OCI-LY1 (cell line): ENCODE results near the gene TUBGCP2.

ENCODE experiments used
- EZH2 ChIP-seq: fragments of 200-600 bp; sonication (generic), shearing (Covaris generic); IDR thresholded peaks from 2 replicates; pipeline ENCODE4 v1.8.0; 2017; ENCODE audit warnings: borderline replicate concordance, mixed run types, mild to moderate bottlenecking, antibody characterized with exemption, low read length, moderate library complexity, mixed read lengths
- TF ChIP-seq, protein P1 (sequence below): fragments of 200-600 bp; sonication (generic), shearing (Covaris generic); IDR thresholded peaks from 2 replicates; pipeline ENCODE4 v1.5.1; 2017; ENCODE audit warnings: mild to moderate bottlenecking, antibody characterized with exemption, low read length, moderate library complexity, mixed read lengths

DNA sequence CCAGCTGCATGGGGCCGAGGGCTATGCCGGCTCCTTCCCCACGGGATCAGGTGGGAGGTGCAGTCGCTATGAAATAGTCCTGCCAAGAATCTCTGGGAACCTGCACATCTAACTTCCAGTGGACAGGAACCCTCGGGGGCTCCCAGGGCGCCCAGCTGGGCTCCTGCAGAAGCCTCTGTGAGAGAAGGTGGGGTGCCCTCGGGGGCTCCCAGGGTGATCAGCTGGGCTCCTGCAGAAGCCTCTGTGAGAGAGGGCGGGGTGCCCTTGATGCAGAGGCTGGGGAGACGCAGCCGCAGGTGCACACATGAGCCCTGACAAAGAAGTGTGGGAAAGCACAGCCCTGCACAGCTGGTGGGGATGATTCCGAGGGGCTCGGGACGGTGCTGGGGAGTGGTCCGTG is 65.1 kb downstream of the TUBGCP2 start:
- TF ChIP-seq EZH2 = no peak
- TF ChIP-seq, protein P1, sequence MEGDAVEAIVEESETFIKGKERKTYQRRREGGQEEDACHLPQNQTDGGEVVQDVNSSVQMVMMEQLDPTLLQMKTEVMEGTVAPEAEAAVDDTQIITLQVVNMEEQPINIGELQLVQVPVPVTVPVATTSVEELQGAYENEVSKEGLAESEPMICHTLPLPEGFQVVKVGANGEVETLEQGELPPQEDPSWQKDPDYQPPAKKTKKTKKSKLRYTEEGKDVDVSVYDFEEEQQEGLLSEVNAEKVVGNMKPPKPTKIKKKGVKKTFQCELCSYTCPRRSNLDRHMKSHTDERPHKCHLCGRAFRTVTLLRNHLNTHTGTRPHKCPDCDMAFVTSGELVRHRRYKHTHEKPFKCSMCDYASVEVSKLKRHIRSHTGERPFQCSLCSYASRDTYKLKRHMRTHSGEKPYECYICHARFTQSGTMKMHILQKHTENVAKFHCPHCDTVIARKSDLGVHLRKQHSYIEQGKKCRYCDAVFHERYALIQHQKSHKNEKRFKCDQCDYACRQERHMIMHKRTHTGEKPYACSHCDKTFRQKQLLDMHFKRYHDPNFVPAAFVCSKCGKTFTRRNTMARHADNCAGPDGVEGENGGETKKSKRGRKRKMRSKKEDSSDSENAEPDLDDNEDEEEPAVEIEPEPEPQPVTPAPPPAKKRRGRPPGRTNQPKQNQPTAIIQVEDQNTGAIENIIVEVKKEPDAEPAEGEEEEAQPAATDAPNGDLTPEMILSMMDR = no peak
